Hepatic stellate cell (primary cell): ENCODE data around the gene PEX12.
"Not testable (repeated sequence)": the region's sequence is repeated elsewhere in the genome, so short reads cannot be mapped to it uniquely, and the experiment has no call there.

Experiments used
- DNase-seq: peaks from one replicate; pipeline ENCODE4 v3.0.0; 2011; ENCODE audit warnings: low spot score

The PEX12 gene

DNA sequence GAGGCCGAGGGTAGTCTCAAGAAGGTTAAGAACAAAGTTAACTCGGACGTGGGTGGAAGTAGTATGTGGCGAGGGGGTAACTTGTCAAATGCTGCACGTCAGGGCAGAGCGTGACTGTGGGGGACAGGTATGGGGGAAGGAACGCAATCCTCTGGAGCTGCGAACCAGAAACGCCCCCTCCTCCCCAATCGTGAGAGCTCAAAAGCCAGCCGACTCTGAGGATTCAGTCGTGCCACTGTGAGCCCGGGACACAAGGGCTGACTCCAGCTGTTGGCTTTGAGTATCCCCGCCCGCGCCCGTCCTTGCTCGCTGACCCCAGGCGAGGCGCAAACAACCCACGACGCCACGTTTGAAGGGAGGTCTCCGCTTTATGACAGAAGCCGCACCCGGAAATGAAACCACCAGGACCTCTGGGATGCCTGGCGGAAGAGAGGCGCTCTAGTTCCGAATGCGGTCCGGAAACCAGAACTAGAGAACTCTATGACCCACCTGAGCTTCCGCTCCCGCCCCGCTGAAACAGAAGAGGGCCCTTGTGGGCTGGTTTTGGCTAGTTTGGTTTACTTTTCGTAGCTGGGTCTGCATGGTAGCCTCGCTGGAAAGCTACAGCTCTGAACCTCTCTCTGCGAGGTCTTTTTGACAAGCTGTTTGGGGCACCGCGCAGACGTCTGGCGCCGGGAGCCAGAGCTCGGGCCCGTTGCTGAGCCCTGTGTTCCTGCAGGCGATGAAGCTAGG lies at the start of gene PEX12:
TSS of gene PEX12 (minus strand) at position 375 of the 732 bp plus-strand sequence. CDS start 550 bp downstream, outside the sequence.
- peak; percentile 77 for DNase-seq

DNA sequence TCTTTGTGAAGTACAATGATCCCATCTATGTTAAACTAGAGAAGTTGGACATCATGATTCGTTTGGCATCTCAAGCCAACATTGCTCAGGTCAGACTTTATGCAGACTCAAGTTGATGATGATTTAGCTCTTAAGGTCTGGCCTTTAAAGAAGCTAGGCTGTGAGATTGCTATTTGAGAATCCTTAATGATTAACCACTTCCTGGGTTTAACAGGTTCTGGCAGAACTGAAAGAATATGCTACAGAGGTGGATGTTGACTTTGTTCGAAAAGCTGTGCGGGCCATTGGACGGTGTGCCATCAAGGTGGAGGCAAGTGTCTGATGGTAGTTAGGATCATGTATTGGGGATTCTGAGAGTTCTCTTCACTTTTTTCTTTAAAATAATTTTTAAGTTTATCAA lies 49.0 kb upstream of the PEX12 start:
- DNase-seq: no peak

DNA sequence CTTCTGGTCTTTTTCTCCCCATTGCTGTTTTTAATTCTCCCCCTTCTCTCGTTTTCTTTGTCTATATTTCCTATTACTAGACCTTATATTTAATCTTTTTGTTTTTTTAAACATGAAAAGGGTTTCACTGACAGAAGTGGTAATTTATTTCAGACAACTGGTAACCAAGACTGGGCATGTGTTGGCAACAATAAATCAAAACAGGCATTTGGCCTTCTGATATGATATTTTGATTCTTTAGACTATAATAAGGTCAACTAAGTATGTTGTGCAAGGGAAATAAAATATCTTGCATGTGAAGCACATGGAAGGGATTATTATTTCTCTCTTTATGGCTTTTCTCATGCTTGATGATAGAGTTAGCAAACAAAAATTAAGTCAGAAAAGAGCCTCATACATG lies 43.4 kb upstream of the PEX12 start:
- DNase-seq: no peak

DNA sequence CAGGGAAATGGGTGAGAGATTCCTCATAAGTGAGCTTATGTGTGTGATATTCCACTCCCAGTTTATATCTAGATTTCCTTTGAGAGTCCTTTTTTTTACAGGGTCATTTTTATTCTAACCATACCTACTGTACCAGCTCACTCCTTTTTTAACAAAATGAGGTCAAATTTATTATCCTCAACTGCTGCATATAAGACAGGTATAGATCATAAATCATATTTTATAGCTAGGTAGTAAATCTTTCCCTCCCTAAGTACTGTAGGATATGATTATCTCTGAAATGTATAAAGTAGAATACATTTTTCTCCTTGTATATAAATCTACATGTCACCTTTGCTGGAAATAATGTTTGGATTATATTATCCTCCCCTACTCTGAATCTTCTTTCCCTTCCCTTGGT lies 40.3 kb upstream of the PEX12 start:
- DNase-seq: no peak

DNA sequence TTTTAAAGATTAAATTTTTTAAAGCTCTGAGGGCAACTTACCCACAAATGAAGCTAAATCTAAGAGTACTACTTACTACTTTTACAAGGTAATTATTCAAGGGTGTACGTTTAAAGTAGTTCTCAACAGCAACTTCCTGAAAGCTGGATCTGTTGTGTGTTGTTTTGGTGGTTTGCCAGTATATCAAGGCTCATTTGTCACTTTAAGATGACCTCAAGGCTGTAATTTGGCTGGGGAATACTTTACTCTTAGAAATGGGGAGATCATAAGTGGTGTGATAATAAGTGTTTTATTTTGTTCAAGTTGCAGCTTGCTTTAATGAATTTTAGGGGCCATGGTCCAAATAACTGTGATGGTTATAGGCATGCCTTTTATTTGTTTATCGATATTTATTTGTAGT lies 39.1 kb upstream of the PEX12 start:
- DNase-seq: no peak

DNA sequence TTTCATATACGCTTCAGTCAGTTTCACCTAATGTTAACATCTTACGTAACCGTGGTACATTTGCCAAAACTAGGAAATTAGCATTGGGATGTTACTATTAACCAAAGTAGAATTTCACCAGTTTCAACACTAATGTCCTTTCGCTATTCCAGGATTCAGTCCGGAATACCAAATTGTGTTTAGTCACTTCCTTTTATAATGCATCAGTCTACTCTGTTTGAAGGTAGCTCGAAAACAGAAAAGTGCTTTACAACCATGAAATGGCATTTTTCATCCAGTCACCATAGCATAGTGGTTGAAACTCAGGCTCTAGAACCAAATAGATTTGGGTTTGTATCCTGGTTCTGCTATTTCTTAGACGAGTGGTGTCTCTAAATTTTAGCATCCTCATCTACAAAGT lies 38.2 kb upstream of the PEX12 start:
- no peak for DNase-seq

DNA sequence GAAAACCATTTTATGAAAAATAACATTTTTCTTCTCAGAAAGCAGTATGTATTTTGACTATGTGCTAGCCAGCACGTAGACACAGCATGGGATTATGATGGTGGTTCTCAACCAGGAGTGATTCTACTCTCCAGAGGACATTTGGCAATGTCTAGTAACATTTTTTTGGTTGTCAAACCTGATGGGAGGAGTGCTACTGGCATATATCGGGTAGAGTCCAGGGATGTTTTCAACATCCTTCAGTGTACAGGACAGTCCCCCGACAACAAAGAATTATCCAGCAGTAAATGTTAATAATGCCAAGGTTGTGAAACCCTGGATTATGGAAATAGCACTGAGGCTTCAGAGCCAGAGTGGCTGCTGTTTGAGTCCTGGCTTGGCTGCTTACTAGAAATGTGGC lies 36.4 kb upstream of the PEX12 start:
- no peak for DNase-seq

DNA sequence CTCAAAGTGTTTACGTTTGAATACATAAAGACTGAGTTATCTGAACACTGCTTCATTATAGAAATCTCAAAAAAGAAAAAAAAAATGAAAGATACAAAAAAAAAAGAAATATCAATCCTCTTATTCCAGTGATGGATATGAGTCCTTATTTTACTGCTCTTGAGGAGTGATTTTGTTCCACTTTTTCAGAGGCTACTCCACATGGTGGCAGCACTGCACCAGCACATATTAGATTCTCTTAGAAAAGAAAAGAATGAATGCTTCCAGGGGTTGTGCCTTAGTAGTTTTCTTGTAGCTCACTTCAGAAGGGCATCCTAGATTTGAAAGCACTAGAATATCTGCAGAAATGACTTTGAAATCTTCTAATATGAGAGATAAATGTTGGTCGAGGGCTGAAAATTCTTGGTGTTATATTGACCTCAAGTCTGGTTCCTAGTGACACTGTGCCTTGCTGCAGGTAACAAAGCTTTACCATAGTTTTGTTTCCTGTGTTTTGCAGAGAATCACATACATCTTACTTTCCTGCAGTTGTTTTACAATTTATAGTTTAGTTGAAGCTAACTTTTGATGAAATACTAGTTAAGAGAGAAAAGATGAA lies 34.7 kb upstream of the PEX12 start:
- DNase-seq: no peak

DNA sequence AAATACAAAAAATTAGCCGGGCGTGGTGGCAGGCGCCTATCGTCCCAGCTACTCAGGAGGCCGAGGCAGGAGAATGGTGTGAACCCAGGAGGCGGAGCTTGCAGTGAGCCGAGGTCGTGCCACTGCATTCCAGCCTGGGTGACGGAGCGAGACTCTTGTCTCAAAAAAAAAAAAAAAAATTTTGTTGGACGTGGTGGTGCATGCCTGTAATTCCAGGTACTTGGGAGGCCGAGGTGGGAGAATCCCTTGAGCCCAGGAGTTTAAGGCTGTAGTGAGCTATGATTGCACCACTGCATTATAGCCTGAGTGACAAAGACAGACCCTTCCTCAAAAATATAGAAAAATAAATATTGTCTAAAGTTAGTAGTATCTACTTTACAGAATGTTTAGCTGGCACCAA lies 32.4 kb upstream of the PEX12 start:
- DNase-seq: not testable (repeated sequence)

DNA sequence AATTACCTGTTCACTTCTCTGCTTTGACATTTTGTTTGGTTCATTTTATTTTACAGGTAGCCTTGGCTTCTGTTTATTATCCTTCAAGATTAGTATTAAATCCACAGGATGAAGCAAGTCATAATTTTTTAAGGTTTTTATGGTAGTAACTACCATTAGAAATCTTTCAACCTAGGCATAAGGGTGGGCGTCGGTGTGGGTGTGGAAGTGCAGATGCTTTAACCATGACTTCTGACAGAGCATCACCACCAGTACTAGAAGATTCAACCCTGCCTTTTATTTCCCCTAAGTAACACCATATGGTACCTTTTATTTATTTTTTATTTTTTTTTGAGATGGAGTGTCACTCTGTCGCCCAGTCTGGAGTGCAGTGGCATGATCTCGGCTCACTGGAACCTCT lies 31.5 kb upstream of the PEX12 start:
- DNase-seq: no peak

DNA sequence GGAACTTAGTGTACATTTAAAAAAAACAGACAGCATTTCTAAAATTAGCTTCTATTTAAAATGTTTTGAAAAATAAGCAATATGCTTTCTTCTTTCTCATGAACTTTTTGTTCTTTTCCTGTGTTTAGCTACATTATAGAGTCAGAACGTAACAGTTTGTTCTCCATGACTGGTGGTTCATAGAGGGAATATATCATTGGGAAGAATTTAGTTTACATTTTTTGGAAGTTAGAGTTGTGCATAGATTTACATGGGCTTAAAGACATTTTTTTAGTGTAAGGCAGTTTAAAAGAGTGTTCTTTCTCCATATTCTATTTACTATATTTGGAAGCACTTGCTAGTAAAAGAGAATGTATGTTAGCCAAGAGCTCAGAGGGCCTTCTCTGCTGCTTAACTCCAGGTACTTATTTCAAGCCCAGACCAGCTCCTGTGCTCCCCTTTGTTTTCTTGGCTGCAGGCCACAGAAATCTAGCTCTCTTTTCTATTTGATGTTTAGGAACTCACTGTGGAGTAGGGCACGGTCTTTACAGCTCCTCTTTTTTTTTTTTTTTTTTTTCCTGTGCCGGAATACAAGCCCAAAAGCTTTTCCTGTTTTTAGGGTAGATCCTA lies 29.0 kb upstream of the PEX12 start:
- DNase-seq: no peak

DNA sequence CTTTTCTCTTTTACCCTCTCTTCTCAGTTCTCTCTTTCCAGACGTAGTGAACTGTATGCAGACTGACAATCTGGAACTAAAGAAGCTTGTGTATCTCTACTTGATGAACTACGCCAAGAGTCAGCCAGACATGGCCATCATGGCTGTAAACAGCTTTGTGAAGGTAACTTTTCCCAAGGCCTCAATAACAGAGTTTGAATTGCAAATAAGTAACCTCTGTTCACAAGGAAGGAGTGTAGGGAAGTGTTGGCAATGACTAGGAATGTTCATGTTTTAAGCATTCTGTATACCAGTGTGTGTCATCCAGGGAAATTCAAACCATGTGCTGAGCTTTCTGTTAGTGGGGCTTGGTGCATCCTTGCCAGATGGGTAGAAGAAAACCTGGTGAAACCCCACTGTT lies 27.3 kb upstream of the PEX12 start:
- DNase-seq: no peak

DNA sequence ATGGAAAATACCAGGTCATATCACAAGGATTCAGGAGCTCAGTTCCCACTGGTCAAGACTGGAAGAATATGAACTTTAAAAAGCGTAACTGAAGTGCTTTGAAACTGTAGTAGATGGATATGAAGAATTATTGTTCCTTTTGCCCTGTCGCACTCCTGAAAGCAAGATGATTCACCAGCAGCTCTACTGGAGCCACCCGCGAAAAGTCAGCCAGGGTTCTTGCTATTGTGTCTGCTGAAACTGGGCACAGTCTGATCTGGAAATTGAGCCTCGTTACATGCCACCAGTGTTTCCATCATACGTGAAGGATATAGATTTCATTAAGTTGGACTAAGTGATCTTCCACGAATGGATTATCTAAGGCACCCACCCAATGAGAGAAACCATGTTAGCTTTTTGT lies 25.3 kb upstream of the PEX12 start:
- DNase-seq: no peak

DNA sequence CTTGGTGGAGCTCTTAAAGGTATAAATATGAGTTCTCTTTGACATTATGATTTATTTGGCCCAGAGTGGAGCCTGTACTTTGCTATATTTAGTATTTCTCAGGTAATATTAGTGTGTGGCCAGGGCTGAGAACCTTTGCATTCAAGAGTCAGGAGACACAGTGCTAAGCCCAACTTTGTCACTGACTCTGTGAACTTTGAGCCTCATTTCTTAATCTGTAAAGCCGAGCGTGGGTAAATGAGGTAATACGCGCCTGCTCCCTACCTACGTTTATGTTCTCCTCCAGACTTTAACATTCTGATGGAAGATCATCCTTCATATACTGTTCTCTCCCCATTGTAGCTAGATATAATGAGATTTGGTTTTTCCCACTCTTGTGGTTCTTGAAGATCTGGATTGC lies 19.2 kb upstream of the PEX12 start:
- DNase-seq: no peak

DNA sequence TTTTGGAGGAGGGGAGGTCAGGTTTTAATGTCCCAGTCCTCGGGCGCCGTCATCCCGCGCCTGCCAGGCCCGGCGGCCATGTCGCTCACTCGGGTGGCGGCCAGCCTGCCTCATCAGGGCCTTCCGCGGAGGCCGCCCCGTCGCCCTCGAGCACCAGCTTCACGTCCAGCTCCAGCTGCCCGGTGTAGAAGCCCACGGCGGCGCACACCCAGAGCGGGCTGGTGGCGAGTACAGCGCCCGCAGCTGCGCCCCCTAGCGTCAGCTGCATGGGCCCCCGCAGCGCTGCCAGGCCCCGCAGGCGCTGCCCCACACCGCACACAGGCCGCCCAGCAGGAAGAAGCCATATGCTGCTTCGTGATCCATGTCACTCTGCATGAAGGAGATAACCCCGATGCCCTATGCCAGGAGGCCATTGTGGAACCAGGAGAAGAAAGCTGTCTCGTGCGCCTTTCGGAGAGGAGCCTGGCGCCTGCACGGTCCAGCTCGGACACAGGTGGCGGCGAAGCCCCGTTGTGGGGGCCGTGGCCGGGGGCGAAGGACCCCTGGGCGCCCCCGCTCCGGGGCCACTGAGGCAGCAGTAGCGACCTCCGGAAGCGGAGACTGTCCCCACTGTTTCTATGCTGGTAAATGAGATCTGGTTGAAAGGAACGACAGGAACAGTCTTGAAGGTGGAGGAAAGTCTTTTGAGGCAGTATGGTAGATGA lies 18.3 kb upstream of the PEX12 start:
- DNase-seq: no peak

DNA sequence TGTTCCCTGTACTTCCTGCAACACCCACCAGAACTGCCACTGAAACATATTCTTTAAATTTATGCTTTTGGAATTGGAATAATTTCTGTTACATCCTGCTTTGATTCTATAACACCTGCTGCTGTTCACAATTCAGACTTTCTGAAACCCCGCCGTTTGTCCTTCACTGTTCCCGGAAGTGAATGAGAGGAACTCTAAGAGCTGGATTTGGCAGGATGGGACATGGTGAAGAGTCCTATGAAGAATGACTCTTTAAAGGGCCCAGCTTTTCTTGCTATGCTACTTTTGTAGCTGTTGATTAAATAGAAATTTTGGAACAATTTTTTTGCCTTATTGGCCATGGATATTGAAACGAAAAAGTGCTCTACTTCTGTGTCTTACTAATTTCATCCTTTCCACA lies 17.7 kb upstream of the PEX12 start:
- no peak for DNase-seq

DNA sequence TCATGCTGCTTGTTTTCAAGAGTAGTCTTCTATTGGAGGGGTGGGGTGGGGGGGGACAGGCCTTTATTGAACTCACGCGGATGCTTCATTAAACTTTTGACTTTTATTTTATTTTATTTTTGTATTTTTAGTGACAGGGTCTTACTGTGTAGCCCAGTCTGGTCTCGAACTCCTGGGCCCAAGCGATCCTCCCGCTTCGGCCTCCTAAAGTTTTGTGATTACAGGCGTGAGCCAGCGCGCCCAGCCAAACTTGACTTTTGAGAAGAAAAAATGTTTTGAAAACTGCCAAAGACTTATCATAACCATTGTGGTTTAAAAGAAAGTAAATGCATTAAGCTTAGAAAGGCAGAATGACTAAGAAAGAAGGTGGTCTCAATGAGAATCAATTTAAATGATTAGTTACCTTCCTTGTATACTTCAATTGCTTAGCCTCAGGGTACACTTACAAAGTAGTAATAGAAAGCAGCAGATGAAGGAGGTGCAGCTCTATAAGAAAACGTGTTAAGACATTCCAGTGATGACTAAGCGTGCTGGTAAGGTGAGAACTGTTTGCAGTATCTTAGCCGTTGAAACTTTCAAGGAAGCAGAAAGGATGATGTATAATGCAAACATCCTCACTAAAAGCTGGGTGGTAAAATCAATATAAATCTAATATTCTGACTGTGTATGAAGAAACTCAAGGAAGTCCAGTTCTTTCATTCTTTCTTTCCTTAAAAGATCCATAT lies 10.0 kb upstream of the PEX12 start:
- no peak for DNase-seq

DNA sequence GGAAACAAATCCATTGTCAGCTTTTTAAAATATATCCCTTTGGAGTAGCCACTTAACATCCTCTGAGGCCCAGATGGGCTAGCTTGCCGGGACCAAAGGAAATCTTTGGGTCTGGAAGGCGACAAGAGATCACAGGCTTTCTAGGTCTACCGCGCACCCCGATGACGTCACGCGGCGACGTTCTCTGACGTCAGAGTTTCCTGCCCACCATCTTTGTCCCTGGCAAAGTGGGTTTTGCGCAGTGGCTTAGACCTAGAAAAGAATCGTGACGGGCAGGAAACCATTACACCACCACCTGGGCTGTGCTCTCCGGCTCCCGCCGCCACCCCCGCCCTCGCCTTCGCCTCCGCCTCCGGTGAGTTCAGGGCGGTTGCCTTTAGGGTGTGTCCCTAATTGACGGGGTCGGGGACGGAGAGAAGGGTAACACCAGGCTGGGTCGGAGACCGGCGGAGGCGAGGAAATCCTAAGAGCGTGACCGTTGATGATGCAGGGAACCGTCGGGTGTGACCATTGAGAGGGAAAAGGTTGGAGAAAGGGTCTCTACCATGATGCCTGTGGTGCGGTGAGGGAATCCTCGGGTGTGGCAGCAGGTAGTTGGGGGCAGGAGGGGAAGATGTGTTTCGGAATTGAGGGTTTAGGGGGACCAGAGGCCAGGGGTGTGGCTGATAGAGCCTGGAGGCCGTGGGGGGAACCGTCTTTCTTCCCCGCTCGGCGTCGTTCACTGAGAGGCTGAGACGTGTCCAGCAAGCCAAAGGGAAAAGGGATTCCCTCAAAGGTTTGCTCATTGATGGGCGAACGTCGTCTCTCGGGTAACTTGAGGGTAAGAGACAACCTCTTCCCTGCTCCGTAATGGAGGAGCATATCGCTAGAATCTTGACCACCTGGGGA lies 8.9 kb upstream of the PEX12 start, which contains the start of gene AP2B1:
TSS of gene AP2B1 (plus strand) at position 249 of the 888 bp plus-strand sequence. CDS start 6,709 bp downstream, outside the sequence.
- peak; percentile 81 for DNase-seq

DNA sequence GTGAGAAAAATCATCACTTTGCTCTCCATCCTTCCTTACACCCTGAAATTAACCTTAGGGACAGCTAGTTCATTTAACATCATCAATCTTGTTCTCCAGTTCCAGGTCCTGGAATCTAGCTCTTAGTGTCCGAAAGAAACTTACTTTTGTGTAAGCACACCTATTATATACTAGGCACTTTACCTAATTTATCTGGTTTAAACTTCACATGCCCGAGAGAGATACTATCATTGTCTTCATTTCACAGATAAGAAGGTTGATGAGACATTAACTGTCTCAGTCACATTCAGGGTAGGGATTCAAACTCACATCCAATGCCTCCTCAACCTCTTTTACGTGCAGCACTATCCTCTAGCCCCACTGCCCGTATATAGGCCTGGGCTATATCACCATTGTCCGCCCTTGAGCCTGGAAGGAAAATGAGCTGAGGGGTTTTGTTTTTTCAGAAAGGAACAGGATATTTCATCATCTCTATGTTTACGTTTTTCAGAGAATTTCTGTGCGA lies 8.2 kb upstream of the PEX12 start:
- no peak for DNase-seq

DNA sequence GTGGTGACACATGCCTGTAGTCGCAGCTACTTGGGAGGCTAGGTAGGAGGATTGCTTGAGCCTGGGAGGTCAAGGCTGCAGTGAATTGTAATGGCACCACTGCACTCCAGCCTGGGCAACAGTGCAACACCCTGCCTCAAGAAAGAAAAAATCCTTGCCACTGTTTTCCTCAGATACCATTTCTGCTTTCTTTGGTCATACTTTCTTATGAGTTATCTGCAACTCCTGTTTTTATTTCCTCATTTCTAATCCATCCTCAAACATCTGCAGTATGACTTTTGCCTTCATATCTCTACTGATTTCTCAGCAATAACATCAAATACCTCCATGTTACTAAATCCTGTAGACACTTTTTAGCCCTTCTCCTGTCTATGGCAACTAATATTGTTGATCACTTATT lies 5.7 kb upstream of the PEX12 start:
- DNase-seq: no peak

DNA sequence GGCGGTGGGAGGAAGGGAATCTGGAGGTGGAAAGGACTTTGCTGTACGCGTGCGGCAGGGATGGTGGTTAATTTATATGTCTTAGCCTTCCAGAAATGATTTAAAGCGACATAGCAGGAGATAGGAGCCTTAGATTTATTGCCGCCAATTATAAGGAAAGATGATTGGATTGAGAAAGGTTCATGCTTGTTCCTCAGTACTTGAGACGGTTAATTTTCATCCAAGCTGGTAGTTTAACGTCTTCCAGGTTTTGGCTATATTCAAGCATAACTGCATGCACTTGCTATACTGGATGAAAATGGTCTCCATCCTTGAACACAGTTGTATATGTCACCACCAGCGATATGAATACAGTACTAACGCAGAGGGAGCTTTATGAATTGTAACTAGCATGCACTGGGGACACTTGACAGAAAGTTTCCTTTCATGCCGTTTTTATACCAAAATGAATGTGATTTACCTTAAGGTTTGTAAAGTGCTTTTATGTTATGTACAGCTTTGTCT lies 610 bp upstream of the PEX12 start:
- no peak for DNase-seq
